Bronchial epithelial cell (primary cell): ENCODE data around the gene DECR2. TPM values are rescaled to one million over a fixed set of nuclear protein-coding genes. Genes with fewer than 3 reads are reported as not detected.
A peak's percentile ranks its signal among the peaks of the same experiment; 100 is the strongest.

Experiments used
- DNase-seq: peaks from one replicate; pipeline ENCODE4 v3.0.0-alpha.2; 2010; ENCODE audit warnings: low read depth
- FAIRE-seq: peaks from 2 replicates; lab custom pipeline; 2011; peaks lifted over from hg19 to GRCh38; lab: Jason Lieb, UNC
- H3K27me3 ChIP-seq: 2 replicates; pipeline ENCODE4 v1.5.1; 2011; ENCODE audit warnings: low read length; ENCODE audit not compliant: control insufficient read depth, insufficient read depth
- H3K36me3 ChIP-seq: 2 replicates; pipeline ENCODE4 v1.5.1; 2011; ENCODE audit warnings: low read length; ENCODE audit not compliant: control insufficient read depth, insufficient read depth
- H3K4me3 ChIP-seq: 2 replicates; pipeline ENCODE4 v1.5.1; 2011; ENCODE audit warnings: mild to moderate bottlenecking, low read depth, low read length, control low read depth
- total RNA-seq: library from RNA; depleted of rRNA; stranded (reverse); fragments of >200 nt; gene quantifications from 2 replicates; pipeline ENCODE4 v1.2.1, GENCODE V29; 2014
- TF ChIP-seq, protein P1 (sequence below): IDR thresholded peaks from 2 replicates; pipeline ENCODE4 v1.5.1; 2011; ENCODE audit warnings: mild to moderate bottlenecking, moderate library complexity, low read length, control low read depth, inconsistent platforms; ENCODE audit not compliant: insufficient read depth, severe bottlenecking

The DECR2 gene
- total RNA-seq, 1 donor from 2014 or later, result 3.7 TPM

DNA sequence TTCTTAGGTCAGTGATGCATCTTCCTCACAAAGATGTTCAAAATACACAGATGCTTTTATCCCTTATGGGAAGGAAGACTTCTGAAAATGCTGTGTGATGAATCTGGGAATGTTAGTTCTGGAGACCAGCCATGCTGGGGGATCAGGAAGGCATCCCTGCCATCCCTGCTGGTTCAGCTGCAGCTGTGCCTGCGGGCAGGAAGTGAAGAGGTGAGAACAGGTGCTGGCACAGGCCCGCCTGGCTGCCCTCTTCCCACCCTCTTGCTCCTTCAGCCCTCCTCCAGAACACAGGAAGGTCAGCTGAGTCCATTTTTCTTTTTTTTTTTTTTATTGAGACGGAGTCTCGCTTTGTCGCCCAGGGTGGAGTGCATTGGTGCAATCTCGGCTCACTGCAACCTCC lies 38.9 kb downstream of the DECR2 start:
- no peak for DNase-seq
- FAIRE-seq, result peak; percentile 83
- Histone ChIP-seq H3K36me3 (peaks cover 4% of the 10 kb centered on the region), H3K27me3 (no peaks in the 10 kb centered on the region), H3K4me3 (no peak overlapping the region)
- TF ChIP-seq, protein P1, sequence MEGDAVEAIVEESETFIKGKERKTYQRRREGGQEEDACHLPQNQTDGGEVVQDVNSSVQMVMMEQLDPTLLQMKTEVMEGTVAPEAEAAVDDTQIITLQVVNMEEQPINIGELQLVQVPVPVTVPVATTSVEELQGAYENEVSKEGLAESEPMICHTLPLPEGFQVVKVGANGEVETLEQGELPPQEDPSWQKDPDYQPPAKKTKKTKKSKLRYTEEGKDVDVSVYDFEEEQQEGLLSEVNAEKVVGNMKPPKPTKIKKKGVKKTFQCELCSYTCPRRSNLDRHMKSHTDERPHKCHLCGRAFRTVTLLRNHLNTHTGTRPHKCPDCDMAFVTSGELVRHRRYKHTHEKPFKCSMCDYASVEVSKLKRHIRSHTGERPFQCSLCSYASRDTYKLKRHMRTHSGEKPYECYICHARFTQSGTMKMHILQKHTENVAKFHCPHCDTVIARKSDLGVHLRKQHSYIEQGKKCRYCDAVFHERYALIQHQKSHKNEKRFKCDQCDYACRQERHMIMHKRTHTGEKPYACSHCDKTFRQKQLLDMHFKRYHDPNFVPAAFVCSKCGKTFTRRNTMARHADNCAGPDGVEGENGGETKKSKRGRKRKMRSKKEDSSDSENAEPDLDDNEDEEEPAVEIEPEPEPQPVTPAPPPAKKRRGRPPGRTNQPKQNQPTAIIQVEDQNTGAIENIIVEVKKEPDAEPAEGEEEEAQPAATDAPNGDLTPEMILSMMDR, result no peak

DNA sequence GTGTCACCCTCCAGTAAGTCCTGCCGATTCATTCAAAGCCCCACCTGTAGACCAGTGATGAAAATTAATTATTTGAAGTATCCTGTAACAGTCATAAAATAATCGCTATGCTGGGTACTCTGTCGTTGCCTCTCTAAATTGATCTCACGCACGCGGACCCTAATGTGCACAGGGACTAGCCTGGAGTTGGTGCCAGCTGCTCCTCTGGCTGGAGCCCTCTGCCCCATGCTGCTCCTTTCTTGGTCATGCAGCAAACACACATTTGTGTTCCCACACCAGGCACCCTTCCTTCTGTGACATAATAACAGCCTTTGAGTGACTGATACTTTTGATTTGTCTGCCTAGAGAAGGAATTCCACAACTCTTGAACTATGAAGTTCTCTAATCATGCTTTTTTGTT lies 39.8 kb downstream of the DECR2 start:
- DNase-seq, result no peak
- FAIRE-seq, result no peak
- no peak overlapping the region for H3K4me3 ChIP-seq
- TF ChIP-seq, protein P1, result no peak
- peaks cover 4% of the 10 kb centered on the region for H3K36me3 ChIP-seq
- H3K27me3 ChIP-seq, result no peaks in the 10 kb centered on the region

DNA sequence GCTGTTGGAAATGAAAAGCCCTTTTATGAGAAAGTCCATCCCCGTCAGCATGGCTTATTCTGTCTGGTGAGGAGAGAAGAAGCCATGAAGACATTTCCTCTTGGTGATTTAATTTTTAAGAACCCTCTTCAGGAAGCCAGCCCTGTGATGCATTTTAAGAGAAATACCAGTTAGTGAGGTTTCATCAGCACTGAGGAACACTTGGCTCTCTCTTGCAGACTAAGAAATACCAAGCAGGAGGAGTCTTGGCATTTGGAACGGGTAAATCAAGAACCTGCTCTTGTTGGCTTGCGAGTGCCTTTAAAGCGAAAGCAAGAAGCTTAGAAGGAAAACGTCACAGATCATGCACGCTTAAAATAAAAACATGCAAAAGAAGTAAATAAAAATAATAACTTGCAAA lies 41.3 kb downstream of the DECR2 start:
- TF ChIP-seq, protein P1, result no peak
- H3K36me3 ChIP-seq, result peaks cover 4% of the 10 kb centered on the region
- H3K4me3 ChIP-seq, result no peak overlapping the region
- DNase-seq, result no peak
- FAIRE-seq, result no peak
- H3K27me3 ChIP-seq, result no peaks in the 10 kb centered on the region

DNA sequence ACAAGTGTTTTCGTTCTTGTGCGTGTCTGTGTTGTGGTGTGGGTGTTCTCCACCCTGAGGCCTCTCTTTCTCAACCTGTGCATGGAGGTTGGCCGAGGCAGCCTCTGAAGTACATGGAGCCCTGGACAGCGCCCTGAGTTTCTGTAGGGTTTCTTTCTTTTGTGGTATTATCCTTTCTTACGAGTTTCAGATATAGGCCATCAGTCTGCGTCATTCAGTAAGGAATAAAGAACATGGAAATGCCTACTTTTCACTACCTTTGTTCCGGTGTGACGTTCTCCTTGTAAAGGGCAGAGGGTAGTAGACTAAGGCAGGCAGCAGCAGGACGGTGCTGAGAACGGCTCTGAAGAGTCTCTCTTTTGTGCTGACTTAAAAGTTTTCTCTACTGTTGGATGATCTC lies 42.3 kb downstream of the DECR2 start:
- peaks cover 4% of the 10 kb centered on the region for H3K36me3 ChIP-seq
- H3K27me3 ChIP-seq, result no peaks in the 10 kb centered on the region
- DNase-seq, result no peak
- no peak overlapping the region for H3K4me3 ChIP-seq
- peak; percentile 7 for FAIRE-seq
- TF ChIP-seq, protein P1, result no peak

DNA sequence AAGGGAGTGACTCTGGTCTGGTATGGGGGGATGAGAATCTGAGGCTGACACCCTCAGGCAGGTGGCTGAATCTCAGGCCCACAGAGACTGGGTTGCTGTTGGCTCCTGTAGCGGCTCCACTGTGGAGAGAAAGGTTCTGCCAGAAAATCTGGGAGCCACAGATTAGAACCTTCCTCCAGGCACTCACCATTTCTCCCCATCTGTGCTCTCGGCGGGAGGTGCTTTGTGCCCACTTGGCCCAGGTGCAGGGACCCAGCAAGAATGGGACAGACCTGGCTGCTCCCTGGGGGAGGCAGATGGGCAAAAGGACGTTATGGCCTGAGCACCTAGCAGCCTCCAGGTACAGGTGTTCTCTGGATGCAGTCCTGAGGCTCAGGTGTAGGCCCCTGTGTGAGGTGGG lies 43.9 kb downstream of the DECR2 start:
- Histone ChIP-seq H3K36me3 (peaks cover 1% of the 10 kb centered on the region), H3K4me3 (no peak overlapping the region), H3K27me3 (no peaks in the 10 kb centered on the region)
- DNase-seq, result no peak
- FAIRE-seq, result no peak
- TF ChIP-seq, protein P1, result no peak

DNA sequence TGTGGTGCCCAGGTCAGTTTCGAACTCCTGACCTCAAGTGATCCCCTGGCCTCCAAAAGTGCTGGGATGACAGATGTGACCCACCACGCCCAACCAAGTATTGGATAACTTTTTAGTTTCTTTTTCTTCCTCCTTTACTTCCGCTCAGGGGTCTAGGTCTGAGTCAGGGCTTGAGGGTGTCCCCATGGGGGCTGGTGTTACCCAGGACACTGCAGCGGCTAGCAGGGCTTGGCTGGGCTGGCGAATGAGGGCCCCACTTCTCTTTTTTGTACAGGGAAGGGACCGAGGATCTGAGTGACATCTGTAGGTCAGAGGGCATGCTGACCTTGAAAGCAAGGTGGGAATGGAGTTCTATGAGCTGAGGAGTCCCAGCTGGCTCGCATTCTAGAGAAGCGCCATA lies 48.7 kb downstream of the DECR2 start:
- FAIRE-seq (no peak), DNase-seq (no peak)
- H3K36me3 ChIP-seq, result no peaks in the 10 kb centered on the region
- no peaks in the 10 kb centered on the region for H3K27me3 ChIP-seq
- no peak overlapping the region for H3K4me3 ChIP-seq
- TF ChIP-seq, protein P1, result no peak
